NCI-H2107 treated with DMSO at 0.1 percent for 48 hours (cell line): ENCODE data around the gene PDIA4.

ENCODE experiments used
- DNase-seq: peaks from one replicate; lab custom pipeline; 2025; ENCODE audit not compliant: unreplicated experiment; lab: John Stamatoyannopoulos, UW

PDIA4 gene

GRCh38 chr7:148975896-148976295, 52.4 kb downstream of the PDIA4 start:
- DNase-seq: no peak

GRCh38 chr7:148973256-148973655, 55.0 kb downstream of the PDIA4 start:
- no peak for DNase-seq

GRCh38 chr7:148972375-148972774, 55.9 kb downstream of the PDIA4 start:
- no peak for DNase-seq

GRCh38 chr7:148967602-148968001, 60.7 kb downstream of the PDIA4 start:
- DNase-seq: no peak

- DNase-seq: no peak
These were observed 61.3 kb downstream of the PDIA4 start for GRCh38 chr7:148967032-148967372.

- DNase-seq: no peak
These were observed 63.6 kb downstream of the PDIA4 start for GRCh38 chr7:148964483-148965267.

- DNase-seq: no peak
These were observed 64.5 kb downstream of the PDIA4 start for GRCh38 chr7:148963583-148964482.

- DNase-seq: peak; percentile 90
These were observed 65.3 kb downstream of the PDIA4 start for GRCh38 chr7:148962823-148963582.

- DNase-seq: no peak
These were observed 65.9 kb downstream of the PDIA4 start for GRCh38 chr7:148962440-148962822.

- no peak for DNase-seq
These were observed 68.6 kb downstream of the PDIA4 start for GRCh38 chr7:148959726-148960125.

GRCh38 chr7:148958061-148958460, 70.2 kb downstream of the PDIA4 start:
- DNase-seq: no peak

GRCh38 chr7:148954766-148955165, 73.5 kb downstream of the PDIA4 start:
- no peak for DNase-seq

- DNase-seq: no peak
These were observed 74.6 kb downstream of the PDIA4 start for GRCh38 chr7:148953676-148954075.
